CD14-positive monocyte (primary cell): ENCODE data around the gene MMP24. TPM values are rescaled to one million over a fixed set of nuclear protein-coding genes. Genes with fewer than 3 reads are reported as not detected.

ENCODE experiments used
- DNase-seq, 3 donors: peaks; one replicate each; pipeline ENCODE4 v3.0.0-alpha.2; 2011 to 2022
- H2AFZ ChIP-seq: 2 replicates; pipeline ENCODE4 v1.6.0; 2012; ENCODE audit warnings: mild to moderate bottlenecking, low read depth, low read length, inconsistent platforms; ENCODE audit not compliant: insufficient read depth, poor library complexity, severe bottlenecking
- H3K27ac ChIP-seq, 2 donors: 1 replicate in 1 of 2; 2 replicates in 1 of 2; pipeline ENCODE4 v1.5.1; 2012 to 2013; ENCODE audit warnings: low read length in 2 of 2, control low read depth in 1 of 2, inconsistent platforms in 1 of 2, low read depth in 1 of 2, mild to moderate bottlenecking in 1 of 2
- H3K27me3 ChIP-seq, 2 donors: one replicate each; pipeline versions ENCODE4 v1.6.0 to v1.6.1; 2011 to 2013; ENCODE audit warnings: low read length in 2 of 2; ENCODE audit not compliant: control insufficient read depth in 2 of 2, insufficient read depth in 2 of 2
- H3K36me3 ChIP-seq, 2 donors: replicated peaks in 1 of 2; 1 replicate in 1 of 2; 2 replicates in 1 of 2; pipeline versions ENCODE4 v1.5.1 to v1.6.1; 2012 to 2013; ENCODE audit warnings: low read length in 2 of 2, control low read depth in 1 of 2, inconsistent platforms in 1 of 2, mild to moderate bottlenecking in 1 of 2; ENCODE audit not compliant: insufficient read depth in 2 of 2, control insufficient read depth in 1 of 2
- H3K4me1 ChIP-seq, 2 donors: 1 replicate in 1 of 2; 2 replicates in 1 of 2; pipeline versions ENCODE4 v1.5.1 to v1.6.1; 2012 to 2013; ENCODE audit warnings: low read length in 2 of 2, control low read depth in 1 of 2, inconsistent platforms in 1 of 2, mild to moderate bottlenecking in 1 of 2, moderate library complexity in 1 of 2; ENCODE audit not compliant: insufficient read depth in 2 of 2, control insufficient read depth in 1 of 2
- H3K4me2 ChIP-seq: replicated peaks from 2 replicates; pipeline ENCODE3; 2012; ENCODE audit warnings: low read length, moderate library complexity, mild to moderate bottlenecking; ENCODE audit not compliant: poor library complexity, severe bottlenecking; ENCODE audit errors: extremely low read depth
- H3K4me3 ChIP-seq, 3 experiments: fragments of 200-600 bp in 1 of 3; sonication (generic) in 1 of 3; replicated peaks in 1 of 3; 1 replicate in 2 of 3; 2 replicates in 1 of 3; pipeline ENCODE4 v1.5.1; 2011 to 2013; ENCODE audit warnings: low read length in 3 of 3, mild to moderate bottlenecking in 3 of 3, control low read depth in 2 of 3, low read depth in 2 of 3, inconsistent platforms in 1 of 3, moderate library complexity in 1 of 3
- H3K79me2 ChIP-seq: 2 replicates; pipeline ENCODE4 v1.6.0; 2012; ENCODE audit warnings: mild to moderate bottlenecking, control low read depth, inconsistent platforms, low read length, moderate library complexity; ENCODE audit not compliant: insufficient read depth
- H3K9ac ChIP-seq: 2 replicates; pipeline ENCODE4 v1.6.0; 2017; ENCODE audit warnings: low read length, mild to moderate bottlenecking; ENCODE audit not compliant: insufficient read depth, poor library complexity, severe bottlenecking
- H3K9me3 ChIP-seq, 2 donors: replicated peaks in 1 of 2; 1 replicate in 1 of 2; 2 replicates in 1 of 2; pipeline versions ENCODE4 v1.5.1 to v1.6.1; 2012 to 2013; ENCODE audit warnings: low read length in 2 of 2, control low read depth in 1 of 2; ENCODE audit not compliant: control insufficient read depth in 1 of 2, insufficient read depth in 1 of 2
- H4K20me1 ChIP-seq: 2 replicates; pipeline ENCODE4 v1.6.0; 2012; ENCODE audit warnings: mild to moderate bottlenecking, low read length, control low read depth, moderate library complexity; ENCODE audit not compliant: insufficient read depth
- H3K27ac Mint-ChIP-seq, 7 donors: one replicate each; pipeline ENCODE4 v1.8.0; 2020; ENCODE audit warnings: mild to moderate bottlenecking in 7 of 7, mixed read lengths in 7 of 7, moderate library complexity in 6 of 7, inconsistent platforms in 2 of 7
- H3K27me3 Mint-ChIP-seq, 3 donors: one replicate each; pipeline ENCODE4 v1.8.0; 2021 to 2022; ENCODE audit warnings: low read depth in 3 of 3, mild to moderate bottlenecking in 3 of 3, mixed read lengths in 3 of 3, moderate library complexity in 3 of 3, inconsistent platforms in 1 of 3
- H3K36me3 Mint-ChIP-seq, 2 donors: one replicate each; pipeline ENCODE4 v1.8.0; 2020; ENCODE audit warnings: mixed read lengths in 2 of 2, inconsistent platforms in 1 of 2, mild to moderate bottlenecking in 1 of 2
- H3K4me1 Mint-ChIP-seq: one replicate; pipeline ENCODE4 v1.8.0; 2020; ENCODE audit warnings: mild to moderate bottlenecking, mixed read lengths
- H3K4me3 Mint-ChIP-seq, 2 donors: one replicate each; pipeline ENCODE4 v1.8.0; 2020; ENCODE audit warnings: mild to moderate bottlenecking in 2 of 2, mixed read lengths in 2 of 2, moderate library complexity in 1 of 2
- H3K9me3 Mint-ChIP-seq, 7 donors: one replicate each; pipeline ENCODE4 v1.8.0; 2020 to 2022; ENCODE audit warnings: mixed read lengths in 7 of 7, mild to moderate bottlenecking in 6 of 7, moderate library complexity in 6 of 7, inconsistent platforms in 2 of 7
- WGBS: methylation state at CpG from one replicate; pipeline ENCODE4 v1.1.5; 2013; ENCODE audit warnings: missing lambda C conversion rate; ENCODE audit not compliant: insufficient coverage; 5-methylcytosine and 5-hydroxymethylcytosine counted together
- intact Hi-C, 2 donors: fragments of 100-400 bp; cut with micrococcal nuclease; formaldehyde crosslinking; loops; one replicate each; pipeline versions ENCODE4 v1.15.0 to v1.15.1; 2023
- polyA plus RNA-seq, 3 donors: library from polyadenylated mRNA; depleted of rRNA in 1 of 3; unstranded in 2 of 3; stranded (reverse) in 1 of 3; fragments of 300-500 nt in 2 of 3; fragments of >200 nt in 1 of 3; fragmentation: Illumina TruSeq in 2 of 3; gene quantifications; 1 replicate in 2 of 3; 2 replicates in 1 of 3; pipeline ENCODE4 v1.2.3, GENCODE V29; 2012 to 2021
- TF ChIP-seq, protein P1 (sequence below): fragments of 200-600 bp; IDR thresholded peaks from one replicate; pipeline ENCODE4 v1.8.0; 2022; ENCODE audit warnings: antibody characterized with exemption, mild to moderate bottlenecking

Gene MMP24
- polyA plus RNA-seq, 3 donors: 0.14 TPM; not detected in 2

- Mint-ChIP-seq H3K27me3 (no peaks in the 10 kb centered on the region), H3K4me3 (no peak overlapping the region), H3K4me1 (peaks cover 14% of the 10 kb centered on the region), H3K36me3 (peaks cover 10 to 15% of the 10 kb centered on the region in 2 donors), H3K9me3 (no peaks in the 10 kb centered on the region), H3K27ac (no peak overlapping the region)
- no peaks in the 10 kb centered on the region for H3K9me3 ChIP-seq
- no peaks in the 10 kb centered on the region for H3K4me1 ChIP-seq
- H3K4me2 ChIP-seq: no peak overlapping the region
- no peak overlapping the region for H3K9ac ChIP-seq
- H2AFZ ChIP-seq: no peak overlapping the region
- TF ChIP-seq, protein P1, sequence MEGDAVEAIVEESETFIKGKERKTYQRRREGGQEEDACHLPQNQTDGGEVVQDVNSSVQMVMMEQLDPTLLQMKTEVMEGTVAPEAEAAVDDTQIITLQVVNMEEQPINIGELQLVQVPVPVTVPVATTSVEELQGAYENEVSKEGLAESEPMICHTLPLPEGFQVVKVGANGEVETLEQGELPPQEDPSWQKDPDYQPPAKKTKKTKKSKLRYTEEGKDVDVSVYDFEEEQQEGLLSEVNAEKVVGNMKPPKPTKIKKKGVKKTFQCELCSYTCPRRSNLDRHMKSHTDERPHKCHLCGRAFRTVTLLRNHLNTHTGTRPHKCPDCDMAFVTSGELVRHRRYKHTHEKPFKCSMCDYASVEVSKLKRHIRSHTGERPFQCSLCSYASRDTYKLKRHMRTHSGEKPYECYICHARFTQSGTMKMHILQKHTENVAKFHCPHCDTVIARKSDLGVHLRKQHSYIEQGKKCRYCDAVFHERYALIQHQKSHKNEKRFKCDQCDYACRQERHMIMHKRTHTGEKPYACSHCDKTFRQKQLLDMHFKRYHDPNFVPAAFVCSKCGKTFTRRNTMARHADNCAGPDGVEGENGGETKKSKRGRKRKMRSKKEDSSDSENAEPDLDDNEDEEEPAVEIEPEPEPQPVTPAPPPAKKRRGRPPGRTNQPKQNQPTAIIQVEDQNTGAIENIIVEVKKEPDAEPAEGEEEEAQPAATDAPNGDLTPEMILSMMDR: no peak
- 100% methylated on average over 2 of the region's 3 CpGs for WGBS
- H3K79me2 ChIP-seq: no peaks in the 10 kb centered on the region
- H3K4me3 ChIP-seq: no peak overlapping the region
- no peak overlapping the region for H3K27ac ChIP-seq
- no peak for DNase-seq
- H3K36me3 ChIP-seq: peaks cover 2 to 11% of the 10 kb centered on the region in 2 donors
- H3K27me3 ChIP-seq: no peaks in the 10 kb centered on the region
- intact Hi-C loops: no loop called here
- H4K20me1 ChIP-seq: no peaks in the 10 kb centered on the region
Observed at GRCh38 chr20:35253010-35253409, 26.5 kb downstream of the MMP24 start.

GRCh38 chr20:35254448-35254999 is 28.0 kb downstream of the MMP24 start:
- no peak overlapping the region for H3K4me3 Mint-ChIP-seq
- Histone ChIP-seq H4K20me1 (no peaks in the 10 kb centered on the region), H3K4me2 (no peak overlapping the region), H3K9ac (no peak overlapping the region), H3K36me3 (peaks cover 2 to 11% of the 10 kb centered on the region in 2 donors), H3K27me3 (no peaks in the 10 kb centered on the region), H2AFZ (no peak overlapping the region), H3K4me3 (no peak overlapping the region), H3K27ac (no peak overlapping the region), H3K9me3 (no peaks in the 10 kb centered on the region), H3K4me1 (no peaks in the 10 kb centered on the region), H3K79me2 (no peaks in the 10 kb centered on the region)
- no peak for DNase-seq
- peaks cover 0 to 2% (median 0%) of the 10 kb centered on the region in 3 donors for H3K27me3 Mint-ChIP-seq
- intact Hi-C loops: no loop called here
- H3K27ac Mint-ChIP-seq: no peak overlapping the region
- H3K36me3 Mint-ChIP-seq: peaks cover 17 to 21% of the 10 kb centered on the region in 2 donors
- WGBS: 98% methylated on average over 12 of the region's 12 CpGs
- peaks cover 14% of the 10 kb centered on the region for H3K4me1 Mint-ChIP-seq
- TF ChIP-seq, protein P1: no peak
- no peaks in the 10 kb centered on the region for H3K9me3 Mint-ChIP-seq
